Measurements from ENCODE around the gene GP9. TPM values are rescaled to one million over a fixed set of nuclear protein-coding genes. Genes with fewer than 3 reads are reported as not detected.

GP9 gene
- total RNA-seq (10 to 100 TPM in 1 of 2 donors, not detected in 1; 12.0 TPM), polyA plus RNA-seq (under 1 TPM in 1 of 2 donors, not detected in 1; 0.16 TPM)

- H3K27me3 ChIP-seq (ENCODE audit: control insufficient read depth in 4 of 4, insufficient read depth in 4 of 4, low read length in 3 of 4): no peaks in the 10 kb centered on the region
- H3K27ac ChIP-seq (ENCODE audit: low read depth in 1 of 2, low read length in 2 of 2): no peak within 1 kb of the TSS
- no peak within 1 kb of the TSS for H3K4me3 ChIP-seq (ENCODE audit: low read depth in 1 of 3, low read length in 3 of 3)
- no peaks in the 10 kb centered on the region for H3K9me3 ChIP-seq (ENCODE audit: control insufficient read depth in 4 of 4, low read length in 3 of 4)
- no peaks in the 10 kb centered on the region for H3K36me3 ChIP-seq (ENCODE audit: control insufficient read depth in 4 of 4, insufficient read depth in 3 of 4, low read depth in 1 of 4, low read length in 3 of 4)
- no peak for DNase-seq (ENCODE audit: low spot score)
- TF ChIP-seq YY1 (IDR thresholded peaks at IDR 0.05): no peak
- TF ChIP-seq, protein P1, sequence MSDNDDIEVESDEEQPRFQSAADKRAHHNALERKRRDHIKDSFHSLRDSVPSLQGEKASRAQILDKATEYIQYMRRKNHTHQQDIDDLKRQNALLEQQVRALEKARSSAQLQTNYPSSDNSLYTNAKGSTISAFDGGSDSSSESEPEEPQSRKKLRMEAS (IDR thresholded peaks at IDR 0.05): no peak
- TF ChIP-seq, protein P2, sequence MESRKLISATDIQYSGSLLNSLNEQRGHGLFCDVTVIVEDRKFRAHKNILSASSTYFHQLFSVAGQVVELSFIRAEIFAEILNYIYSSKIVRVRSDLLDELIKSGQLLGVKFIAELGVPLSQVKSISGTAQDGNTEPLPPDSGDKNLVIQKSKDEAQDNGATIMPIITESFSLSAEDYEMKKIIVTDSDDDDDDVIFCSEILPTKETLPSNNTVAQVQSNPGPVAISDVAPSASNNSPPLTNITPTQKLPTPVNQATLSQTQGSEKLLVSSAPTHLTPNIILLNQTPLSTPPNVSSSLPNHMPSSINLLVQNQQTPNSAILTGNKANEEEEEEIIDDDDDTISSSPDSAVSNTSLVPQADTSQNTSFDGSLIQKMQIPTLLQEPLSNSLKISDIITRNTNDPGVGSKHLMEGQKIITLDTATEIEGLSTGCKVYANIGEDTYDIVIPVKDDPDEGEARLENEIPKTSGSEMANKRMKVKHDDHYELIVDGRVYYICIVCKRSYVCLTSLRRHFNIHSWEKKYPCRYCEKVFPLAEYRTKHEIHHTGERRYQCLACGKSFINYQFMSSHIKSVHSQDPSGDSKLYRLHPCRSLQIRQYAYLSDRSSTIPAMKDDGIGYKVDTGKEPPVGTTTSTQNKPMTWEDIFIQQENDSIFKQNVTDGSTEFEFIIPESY (IDR thresholded peaks at IDR 0.05): no peak
- TF ChIP-seq ATF3 (IDR thresholded peaks at IDR 0.05): no peak
- no peak for TF ChIP-seq RXRA (IDR thresholded peaks at IDR 0.05)
- no peak for TF ChIP-seq GABPA (IDR thresholded peaks at IDR 0.05 in 1 of 2, conservative IDR thresholded peaks at IDR 0.05 in 1 of 2)
- TF ChIP-seq FOXA2 (IDR thresholded peaks at IDR 0.05): no peak
- no peak for TF ChIP-seq TAF1 (conservative IDR thresholded peaks at IDR 0.05)
- TF ChIP-seq FOXA1 (IDR thresholded peaks at IDR 0.05): no peak
- H3K9ac ChIP-seq (ENCODE audit: low read depth in 1 of 2, low read length in 2 of 2): no peak within 1 kb of the TSS
- H3K4me1 ChIP-seq (ENCODE audit: control insufficient read depth in 4 of 4, insufficient read depth in 4 of 4, low read length in 3 of 4): peaks cover 2 to 11% (median 10%) of the 10 kb centered on the region in 4 donors
- 81% methylated on average over 13 of the region's 13 CpGs for WGBS
Observed at GRCh38 chr3:129060276-129061022, at the start of gene GP9. Gene GP9, plus strand, starts transcription at chr3:129060779. Its CDS starts 961 bp downstream, at chr3:129061740.

GRCh38 chr3:129013491-129013891 is 47.1 kb upstream of the GP9 start:
- Histone ChIP-seq H3K36me3 (ENCODE audit: control insufficient read depth in 4 of 4, insufficient read depth in 3 of 4, low read depth in 1 of 4, low read length in 3 of 4) (no peaks in the 10 kb centered on the region), H3K9ac (ENCODE audit: low read depth in 1 of 2, low read length in 2 of 2) (no peak overlapping the region), H3K27me3 (ENCODE audit: control insufficient read depth in 4 of 4, insufficient read depth in 4 of 4, low read length in 3 of 4) (no peaks in the 10 kb centered on the region), H3K4me3 (ENCODE audit: low read depth in 1 of 3, low read length in 3 of 3) (no peak overlapping the region), H3K9me3 (ENCODE audit: control insufficient read depth in 4 of 4, low read length in 3 of 4) (no peaks in the 10 kb centered on the region), H3K4me1 (ENCODE audit: control insufficient read depth in 4 of 4, insufficient read depth in 4 of 4, low read length in 3 of 4) (peaks cover 0 to 4% (median 0%) of the 10 kb centered on the region in 4 donors), H3K27ac (ENCODE audit: low read depth in 1 of 2, low read length in 2 of 2) (no peak overlapping the region)
- no peak for DNase-seq (ENCODE audit: low spot score)
- 97% methylated on average over 3 of the region's 3 CpGs for WGBS
- TF ChIP-seq JUND (IDR thresholded peaks at IDR 0.05): no peak
- TF ChIP-seq, protein P1 (IDR thresholded peaks at IDR 0.05): no peak
- TF ChIP-seq, protein P3, sequence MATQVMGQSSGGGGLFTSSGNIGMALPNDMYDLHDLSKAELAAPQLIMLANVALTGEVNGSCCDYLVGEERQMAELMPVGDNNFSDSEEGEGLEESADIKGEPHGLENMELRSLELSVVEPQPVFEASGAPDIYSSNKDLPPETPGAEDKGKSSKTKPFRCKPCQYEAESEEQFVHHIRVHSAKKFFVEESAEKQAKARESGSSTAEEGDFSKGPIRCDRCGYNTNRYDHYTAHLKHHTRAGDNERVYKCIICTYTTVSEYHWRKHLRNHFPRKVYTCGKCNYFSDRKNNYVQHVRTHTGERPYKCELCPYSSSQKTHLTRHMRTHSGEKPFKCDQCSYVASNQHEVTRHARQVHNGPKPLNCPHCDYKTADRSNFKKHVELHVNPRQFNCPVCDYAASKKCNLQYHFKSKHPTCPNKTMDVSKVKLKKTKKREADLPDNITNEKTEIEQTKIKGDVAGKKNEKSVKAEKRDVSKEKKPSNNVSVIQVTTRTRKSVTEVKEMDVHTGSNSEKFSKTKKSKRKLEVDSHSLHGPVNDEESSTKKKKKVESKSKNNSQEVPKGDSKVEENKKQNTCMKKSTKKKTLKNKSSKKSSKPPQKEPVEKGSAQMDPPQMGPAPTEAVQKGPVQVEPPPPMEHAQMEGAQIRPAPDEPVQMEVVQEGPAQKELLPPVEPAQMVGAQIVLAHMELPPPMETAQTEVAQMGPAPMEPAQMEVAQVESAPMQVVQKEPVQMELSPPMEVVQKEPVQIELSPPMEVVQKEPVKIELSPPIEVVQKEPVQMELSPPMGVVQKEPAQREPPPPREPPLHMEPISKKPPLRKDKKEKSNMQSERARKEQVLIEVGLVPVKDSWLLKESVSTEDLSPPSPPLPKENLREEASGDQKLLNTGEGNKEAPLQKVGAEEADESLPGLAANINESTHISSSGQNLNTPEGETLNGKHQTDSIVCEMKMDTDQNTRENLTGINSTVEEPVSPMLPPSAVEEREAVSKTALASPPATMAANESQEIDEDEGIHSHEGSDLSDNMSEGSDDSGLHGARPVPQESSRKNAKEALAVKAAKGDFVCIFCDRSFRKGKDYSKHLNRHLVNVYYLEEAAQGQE (IDR thresholded peaks at IDR 0.05): no peak
- TF ChIP-seq, protein P2 (IDR thresholded peaks at IDR 0.05): no peak
- TF ChIP-seq TAF1 (conservative IDR thresholded peaks at IDR 0.05): no peak
- TF ChIP-seq RXRA (IDR thresholded peaks at IDR 0.05): no peak
- no peak for TF ChIP-seq YY1 (IDR thresholded peaks at IDR 0.05)
- TF ChIP-seq FOXA2 (IDR thresholded peaks at IDR 0.05): no peak
- TF ChIP-seq HNF4A (conservative IDR thresholded peaks at IDR 0.05): no peak
- no peak for TF ChIP-seq FOXA1 (IDR thresholded peaks at IDR 0.05)
- TF ChIP-seq ATF3 (IDR thresholded peaks at IDR 0.05): no peak
- no peak for TF ChIP-seq CTCF (IDR thresholded peaks at IDR 0.05; ENCODE audit: low read depth, low read length, missing input control)
- no peak for TF ChIP-seq EGR1 (IDR thresholded peaks at IDR 0.05; ENCODE audit: low read depth in 2 of 2)
- no peak for TF ChIP-seq GABPA (IDR thresholded peaks at IDR 0.05 in 1 of 2, conservative IDR thresholded peaks at IDR 0.05 in 1 of 2)
- TF ChIP-seq NR2F2 (IDR thresholded peaks at IDR 0.05): no peak
- no peak for TF ChIP-seq HNF4G (IDR thresholded peaks at IDR 0.05)
- no peak for TF ChIP-seq RAD21 (IDR thresholded peaks at IDR 0.05)
- no peak for TF ChIP-seq SP1 (IDR thresholded peaks at IDR 0.05)

All from liver (tissue), 9 donors.